Mesendoderm (in vitro differentiated cells): ENCODE measurements around the gene STX1A.

Experiments used
- DNase-seq: peaks from one replicate; pipeline ENCODE4 v3.0.0; 2013
- H2AK5ac ChIP-seq: 2 replicates; pipeline ENCODE4 v1.6.1; 2013; ENCODE audit warnings: low read length, inconsistent platforms
- H2BK120ac ChIP-seq: 2 replicates; pipeline ENCODE4 v1.6.1; 2013; ENCODE audit warnings: low read depth, mild to moderate bottlenecking, low read length, moderate library complexity, mixed read lengths
- H2BK15ac ChIP-seq: replicated peaks from 2 replicates; pipeline ENCODE4 v1.6.1; 2013; ENCODE audit warnings: low read depth, mild to moderate bottlenecking, moderate library complexity
- H2BK5ac ChIP-seq: 2 replicates; pipeline ENCODE4 v1.6.1; 2013; ENCODE audit warnings: low read length, inconsistent platforms
- H3K18ac ChIP-seq: 2 replicates; pipeline ENCODE4 v1.6.1; 2013; ENCODE audit warnings: mild to moderate bottlenecking, low read length, mixed read lengths
- H3K23ac ChIP-seq: one replicate; pipeline ENCODE4 v1.6.1; 2013; ENCODE audit warnings: low read length
- H3K27ac ChIP-seq: 2 replicates; pipeline ENCODE4 v1.5.1; 2013; ENCODE audit warnings: low read depth, mild to moderate bottlenecking, inconsistent platforms, low read length, moderate library complexity
- H3K27me3 ChIP-seq: 2 replicates; pipeline ENCODE4 v1.6.1; 2013; ENCODE audit warnings: low read length, control low read depth, mild to moderate bottlenecking, inconsistent platforms; ENCODE audit not compliant: insufficient read depth, poor library complexity
- H3K36me3 ChIP-seq: 2 replicates; pipeline ENCODE4 v1.6.1; 2013; ENCODE audit warnings: low read length, inconsistent platforms; ENCODE audit not compliant: control insufficient read depth, insufficient read depth
- H3K4ac ChIP-seq: one replicate; pipeline ENCODE4 v1.6.1; 2013; ENCODE audit warnings: low read depth, mild to moderate bottlenecking, low read length, moderate library complexity
- H3K4me1 ChIP-seq: 2 replicates; pipeline ENCODE4 v1.6.1; 2013; ENCODE audit warnings: low read depth, low read length, inconsistent platforms; ENCODE audit not compliant: control insufficient read depth
- H3K4me2 ChIP-seq: 2 replicates; pipeline ENCODE4 v1.6.1; 2013; ENCODE audit warnings: low read length
- H3K4me3 ChIP-seq: 2 replicates; pipeline ENCODE4 v1.5.1; 2013; ENCODE audit warnings: mild to moderate bottlenecking, low read length
- H3K56ac ChIP-seq: one replicate; pipeline ENCODE4 v1.6.1; 2013; ENCODE audit warnings: low read length
- H3K79me1 ChIP-seq: 2 replicates; pipeline ENCODE4 v1.6.1; 2013; ENCODE audit warnings: low read length, inconsistent platforms
- H3K79me2 ChIP-seq: 2 replicates; pipeline ENCODE4 v1.6.1; 2013; ENCODE audit warnings: mild to moderate bottlenecking, low read length; ENCODE audit not compliant: control insufficient read depth, insufficient read depth
- H3K9ac ChIP-seq: 2 replicates; pipeline ENCODE4 v1.6.1; 2013; ENCODE audit warnings: low read length, inconsistent platforms
- H4K5ac ChIP-seq: one replicate; pipeline ENCODE4 v1.6.1; 2013; ENCODE audit warnings: low read length
- H4K8ac ChIP-seq: one replicate; pipeline ENCODE4 v1.6.1; 2013; ENCODE audit warnings: low read depth, mild to moderate bottlenecking, control low read depth, low read length, moderate library complexity
- WGBS: extraction: QIAGEN DNeasy Blood & Tissue Kit; methylation state at CpG from one replicate; pipeline ENCODE4 v1.1.7; 2013; ENCODE audit warnings: low lambda C conversion rate, missing lambda C conversion rate; ENCODE audit not compliant: insufficient coverage; ENCODE audit errors: extremely low coverage; 5-methylcytosine and 5-hydroxymethylcytosine counted together

Gene STX1A

DNA sequence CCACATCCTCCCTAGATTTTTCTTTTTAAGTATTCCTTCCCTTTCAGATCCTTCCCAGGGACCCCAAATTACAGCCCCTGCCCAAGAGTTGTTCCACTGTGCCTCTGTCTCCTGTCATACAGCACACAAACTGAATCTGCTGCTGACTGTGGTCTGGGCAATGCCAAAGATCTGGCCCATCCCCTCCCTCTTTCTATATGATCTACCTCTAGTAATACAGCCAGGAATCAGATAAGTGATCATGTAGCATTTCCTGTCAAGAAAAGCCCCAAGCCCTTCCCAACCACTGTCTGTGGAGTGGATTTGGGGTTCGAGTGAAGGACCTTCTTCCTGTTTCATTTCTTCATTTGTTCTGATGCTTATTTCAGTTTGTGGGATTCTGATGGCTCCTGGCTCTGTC lies 6.7 kb downstream of the STX1A start:
- Histone ChIP-seq H3K36me3 (no peaks in the 10 kb centered on the region), H3K27me3 (no peaks in the 10 kb centered on the region), H3K56ac (no peak overlapping the region), H2BK5ac (no peak overlapping the region), H3K18ac (no peak overlapping the region), H2BK15ac (no peak overlapping the region), H3K4me3 (no peak overlapping the region), H3K79me1 (no peaks in the 10 kb centered on the region), H3K27ac (no peak overlapping the region), H3K4ac (no peak overlapping the region), H3K79me2 (no peaks in the 10 kb centered on the region), H2BK120ac (no peak overlapping the region), H2AK5ac (no peak overlapping the region), H3K9ac (no peak overlapping the region), H4K5ac (no peak overlapping the region), H4K8ac (no peak overlapping the region), H3K23ac (no peak overlapping the region), H3K4me2 (no peak overlapping the region), H3K4me1 (no peaks in the 10 kb centered on the region)
- WGBS = no CpG with 5 or more reads among the region's 1 CpG
- no peak for DNase-seq

DNA sequence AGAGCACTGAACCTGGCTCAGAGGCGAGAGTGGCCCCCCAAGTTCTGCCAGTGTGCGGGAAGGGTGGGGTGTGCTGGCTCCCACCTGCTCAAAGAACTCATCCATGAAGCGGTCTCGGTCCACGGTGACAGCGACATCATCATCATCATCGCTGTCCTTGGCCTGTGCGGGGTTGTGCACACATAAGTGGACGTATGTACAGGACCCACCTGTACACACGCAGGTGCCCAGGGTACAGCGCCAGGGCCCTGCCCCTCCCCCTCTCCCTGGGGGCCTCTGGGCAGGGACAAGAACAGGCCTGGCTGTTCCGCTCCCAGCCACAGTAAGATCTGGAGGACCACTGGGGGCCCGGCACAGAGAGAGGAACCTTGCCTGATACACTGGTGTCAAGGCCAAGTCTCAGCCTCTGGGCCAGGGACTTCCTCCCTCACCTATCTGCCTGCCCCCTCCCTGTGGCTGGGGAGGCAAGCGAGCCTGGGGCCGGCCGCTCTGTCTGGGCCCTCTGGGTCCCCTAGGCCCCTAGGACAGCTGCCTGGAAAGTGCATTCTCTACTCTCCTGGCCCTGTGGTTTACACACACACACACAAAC lies 10.4 kb downstream of the STX1A start:
- Histone ChIP-seq H2BK15ac (no peak overlapping the region), H3K23ac (no peak overlapping the region), H3K27ac (no peak overlapping the region), H3K9ac (no peak overlapping the region), H2AK5ac (no peak overlapping the region), H3K4me1 (no peaks in the 10 kb centered on the region), H3K79me1 (no peaks in the 10 kb centered on the region), H3K4me3 (no peak overlapping the region), H3K27me3 (no peaks in the 10 kb centered on the region), H3K4ac (no peak overlapping the region), H3K36me3 (no peaks in the 10 kb centered on the region), H3K4me2 (no peak overlapping the region), H3K56ac (no peak overlapping the region), H3K18ac (no peak overlapping the region), H2BK120ac (no peak overlapping the region), H4K8ac (no peak overlapping the region), H4K5ac (no peak overlapping the region), H3K79me2 (no peaks in the 10 kb centered on the region), H2BK5ac (no peak overlapping the region)
- no CpG with 5 or more reads among the region's 16 CpGs for WGBS
- no peak for DNase-seq

DNA sequence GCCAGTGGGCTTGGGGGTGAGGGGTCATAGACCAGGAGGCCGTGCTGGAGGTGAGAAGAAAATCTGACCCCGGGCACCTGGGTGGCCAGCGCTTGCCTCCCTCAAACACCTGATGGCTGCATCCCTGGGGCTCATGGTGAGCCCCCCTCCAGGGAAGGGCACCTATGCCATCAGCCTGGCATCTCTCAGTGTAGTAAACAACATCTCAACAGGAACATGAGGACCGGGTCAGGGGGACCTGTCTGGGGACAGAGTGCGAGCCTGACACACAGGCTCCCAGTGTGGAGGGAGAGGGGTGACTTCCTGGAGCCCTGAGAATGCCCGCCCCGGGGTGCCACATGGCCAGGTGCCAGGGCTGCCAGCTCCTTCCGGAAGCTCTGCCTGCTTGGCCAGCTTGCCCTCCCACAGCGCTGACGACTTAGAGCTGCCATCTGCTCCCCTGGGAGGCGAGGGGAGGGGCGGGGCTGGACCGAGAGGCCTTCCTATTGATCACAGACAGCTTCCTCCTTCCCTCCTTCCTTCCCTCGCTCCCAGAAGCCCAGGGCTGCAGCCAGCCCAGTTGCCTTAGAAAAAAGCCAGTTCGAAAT lies 12.3 kb downstream of the STX1A start:
- Histone ChIP-seq H3K79me1 (no peaks in the 10 kb centered on the region), H4K5ac (no peak overlapping the region), H3K4me1 (no peaks in the 10 kb centered on the region), H3K56ac (no peak overlapping the region), H2BK120ac (no peak overlapping the region), H3K27ac (no peak overlapping the region), H2BK15ac (no peak overlapping the region), H3K36me3 (no peaks in the 10 kb centered on the region), H3K9ac (no peak overlapping the region), H4K8ac (no peak overlapping the region), H3K4me2 (no peak overlapping the region), H3K27me3 (no peaks in the 10 kb centered on the region), H2AK5ac (no peak overlapping the region), H3K4ac (no peak overlapping the region), H3K18ac (no peak overlapping the region), H3K79me2 (no peaks in the 10 kb centered on the region), H3K23ac (no peak overlapping the region), H2BK5ac (no peak overlapping the region), H3K4me3 (no peak overlapping the region)
- WGBS = no CpG with 5 or more reads among the region's 15 CpGs
- no peak for DNase-seq

DNA sequence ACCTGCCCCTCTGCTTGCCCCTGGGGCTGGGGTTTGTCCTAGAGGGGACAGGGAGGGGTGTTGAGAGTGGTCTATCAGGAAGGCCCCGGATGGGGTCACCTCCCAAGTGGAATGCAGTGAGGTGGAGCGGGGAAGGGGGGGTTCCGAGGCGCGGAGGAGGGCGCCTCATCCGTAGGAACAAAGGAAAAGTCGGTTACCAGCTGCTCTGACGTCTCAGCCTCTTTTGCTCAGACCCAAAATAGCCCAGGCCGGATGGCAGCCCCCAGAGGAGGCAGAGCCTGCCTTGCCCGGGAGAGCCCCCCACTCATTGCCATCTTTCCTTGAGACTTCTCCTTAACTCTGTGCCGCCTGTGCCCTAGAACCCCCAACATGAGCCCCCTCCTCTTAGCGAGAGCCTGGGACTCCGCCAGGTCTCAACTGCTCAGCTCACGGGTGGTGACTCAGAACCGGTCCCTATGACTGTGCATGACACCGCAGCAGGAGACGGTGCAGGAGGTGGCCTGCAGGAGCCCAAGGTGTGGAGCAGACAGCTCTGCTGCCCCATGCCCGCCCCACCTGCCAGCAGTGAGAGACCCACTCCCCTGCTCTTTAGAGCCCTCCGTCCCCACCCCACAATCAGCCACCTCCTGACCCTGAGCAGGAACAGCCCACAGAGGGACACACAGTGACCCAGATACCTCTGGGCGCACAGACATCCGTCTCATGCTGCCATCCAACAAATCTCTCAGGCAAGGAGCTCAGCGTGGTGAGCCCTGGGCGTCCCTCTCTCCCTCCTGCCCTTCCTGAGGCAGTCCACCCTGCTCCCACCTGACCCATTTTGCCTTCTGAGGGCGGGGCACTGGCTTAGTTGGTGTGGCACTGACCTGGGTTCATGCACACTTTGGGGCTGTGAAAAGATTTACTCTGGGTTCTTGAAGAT lies 13.1 kb downstream of the STX1A start:
- H4K5ac ChIP-seq = no peak overlapping the region
- no peak overlapping the region for H2BK120ac ChIP-seq
- WGBS = no CpG with 5 or more reads among the region's 25 CpGs
- DNase-seq = no peak
- H3K27ac ChIP-seq = no peak overlapping the region
- H3K36me3 ChIP-seq = no peaks in the 10 kb centered on the region
- H3K27me3 ChIP-seq = no peaks in the 10 kb centered on the region
- H3K9ac ChIP-seq = no peak overlapping the region
- H2AK5ac ChIP-seq = no peak overlapping the region
- H3K4me1 ChIP-seq = no peaks in the 10 kb centered on the region
- no peaks in the 10 kb centered on the region for H3K79me2 ChIP-seq
- no peak overlapping the region for H3K23ac ChIP-seq
- H3K4ac ChIP-seq = no peak overlapping the region
- no peak overlapping the region for H2BK5ac ChIP-seq
- no peak overlapping the region for H3K18ac ChIP-seq
- no peak overlapping the region for H2BK15ac ChIP-seq
- no peak overlapping the region for H3K4me3 ChIP-seq
- no peak overlapping the region for H4K8ac ChIP-seq
- H3K79me1 ChIP-seq = no peaks in the 10 kb centered on the region
- no peak overlapping the region for H3K4me2 ChIP-seq
- H3K56ac ChIP-seq = no peak overlapping the region

DNA sequence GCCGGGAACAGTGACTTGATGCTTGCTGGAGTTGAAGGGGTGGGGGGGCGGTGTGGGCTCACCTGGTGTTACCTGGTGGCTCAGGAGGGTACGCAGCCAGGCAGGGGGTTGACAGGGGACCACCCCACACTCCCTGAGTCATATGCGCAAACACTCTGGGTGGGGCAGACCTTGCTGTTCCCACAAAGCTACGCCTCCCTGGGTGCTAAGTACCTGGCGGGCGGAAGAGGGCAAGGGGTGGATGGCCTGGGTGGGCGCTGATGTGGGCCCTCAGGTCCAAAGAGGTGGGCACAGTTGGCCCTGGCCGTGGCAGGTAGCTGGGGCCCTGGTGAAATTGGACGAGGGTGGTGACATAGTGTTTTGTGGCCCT lies 13.9 kb downstream of the STX1A start:
- no peak for DNase-seq
- Histone ChIP-seq H3K4me3 (no peak overlapping the region), H3K36me3 (no peaks in the 10 kb centered on the region), H3K18ac (no peak overlapping the region), H4K5ac (no peak overlapping the region), H2AK5ac (no peak overlapping the region), H3K23ac (no peak overlapping the region), H4K8ac (no peak overlapping the region), H3K9ac (no peak overlapping the region), H3K79me1 (no peaks in the 10 kb centered on the region), H2BK5ac (no peak overlapping the region), H3K27ac (no peak overlapping the region), H2BK15ac (no peak overlapping the region), H3K4ac (no peak overlapping the region), H3K79me2 (no peaks in the 10 kb centered on the region), H2BK120ac (no peak overlapping the region), H3K4me2 (no peak overlapping the region), H3K27me3 (no peaks in the 10 kb centered on the region), H3K56ac (no peak overlapping the region), H3K4me1 (no peaks in the 10 kb centered on the region)
- no CpG with 5 or more reads among the region's 10 CpGs for WGBS
